GM18909 (cell line): ENCODE measurements around the gene SYNE2.
"Not testable (repeated sequence)": the region's sequence is repeated elsewhere in the genome, so short reads cannot be mapped to it uniquely, and the experiment has no call there.

ENCODE experiments used
- ATAC-seq: cut with Tn5 transposase; IDR thresholded peaks from one replicate; pipeline ENCODE4 v1.9.1; 2021; ENCODE audit warnings: mild to moderate bottlenecking; ENCODE audit not compliant: unreplicated experiment, poor library complexity

SYNE2 gene

DNA sequence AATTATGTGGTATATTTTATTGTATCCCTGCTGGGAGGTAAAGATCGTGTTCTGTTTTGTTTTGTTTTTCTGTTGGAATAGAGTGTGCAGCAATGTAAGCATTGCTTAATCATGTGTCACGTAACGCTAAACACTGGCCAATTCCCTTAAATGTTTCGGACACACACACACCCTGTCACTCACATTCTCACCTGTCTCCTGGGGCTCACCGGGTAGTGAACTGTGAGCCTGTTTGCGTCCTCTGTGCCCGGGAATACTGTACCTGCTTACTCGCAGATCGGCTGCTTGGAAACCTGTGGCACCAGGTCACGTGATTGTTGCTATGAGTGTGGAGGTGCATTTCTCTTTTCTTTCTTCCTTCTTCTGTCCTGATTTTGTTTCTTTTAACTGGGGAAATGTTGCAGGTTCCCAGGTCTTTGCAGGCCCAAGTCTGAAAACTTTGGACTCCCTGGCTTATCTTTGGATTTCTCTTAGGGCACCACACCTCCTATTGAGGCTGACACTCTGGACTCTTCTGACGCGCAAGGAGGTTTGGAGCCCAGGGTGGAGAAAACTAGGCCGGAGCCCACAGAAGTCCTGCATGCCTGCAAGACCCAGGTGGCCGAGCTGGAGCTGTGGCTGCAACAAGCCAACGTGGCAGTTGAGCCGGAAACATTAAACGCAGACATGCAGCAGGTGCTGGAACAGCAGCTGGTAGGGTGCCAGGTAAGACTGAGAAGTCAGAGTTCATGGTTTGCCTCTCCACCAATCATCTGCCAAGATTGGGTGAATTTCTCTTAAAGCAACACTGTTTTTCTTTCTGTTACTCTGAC lies 260.3 kb downstream of the SYNE2 start:
- ATAC-seq = no peak

DNA sequence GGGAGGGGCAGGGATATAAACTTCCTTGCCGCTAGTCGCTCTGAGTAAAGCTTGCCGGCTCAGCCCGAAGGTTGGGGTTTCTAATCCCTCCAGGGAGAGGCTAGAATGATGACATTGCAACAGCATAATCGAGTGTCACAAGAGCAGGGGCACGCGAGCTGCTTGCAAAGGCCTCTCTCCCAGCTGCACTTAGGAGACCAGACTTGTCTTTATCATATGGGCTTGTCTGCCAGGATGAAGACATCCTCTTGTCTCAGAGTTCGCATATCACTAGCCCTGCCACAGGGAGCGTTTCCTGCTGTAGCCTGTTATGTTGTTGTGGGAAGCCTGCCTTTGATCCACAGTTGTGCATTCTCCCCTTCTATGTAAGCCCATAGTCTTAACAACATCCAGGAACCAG lies 261.4 kb downstream of the SYNE2 start:
- ATAC-seq = no peak

DNA sequence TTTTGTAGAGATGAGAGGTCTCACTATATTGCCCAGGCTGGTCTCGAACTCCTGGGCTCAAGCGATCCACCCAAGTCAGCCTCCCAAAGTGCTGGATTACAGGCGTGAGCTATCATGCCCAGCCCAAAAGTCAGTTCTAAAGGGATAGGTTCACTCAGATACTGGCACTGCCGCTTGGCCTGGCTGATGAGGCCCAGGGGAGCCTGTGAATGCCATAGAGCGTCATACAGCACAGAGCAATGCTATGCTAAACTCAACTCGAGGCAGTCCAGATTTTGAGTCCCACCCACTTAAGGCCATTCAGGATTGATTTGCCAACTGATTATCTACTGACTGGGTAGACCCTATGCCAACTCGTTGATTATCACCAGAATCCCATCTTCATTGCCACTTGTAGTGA lies 262.0 kb downstream of the SYNE2 start:
- ATAC-seq = no peak

- no peak for ATAC-seq
Measured at GRCh38 chr14:64115401-64115800, 262.6 kb downstream of the SYNE2 start.

DNA sequence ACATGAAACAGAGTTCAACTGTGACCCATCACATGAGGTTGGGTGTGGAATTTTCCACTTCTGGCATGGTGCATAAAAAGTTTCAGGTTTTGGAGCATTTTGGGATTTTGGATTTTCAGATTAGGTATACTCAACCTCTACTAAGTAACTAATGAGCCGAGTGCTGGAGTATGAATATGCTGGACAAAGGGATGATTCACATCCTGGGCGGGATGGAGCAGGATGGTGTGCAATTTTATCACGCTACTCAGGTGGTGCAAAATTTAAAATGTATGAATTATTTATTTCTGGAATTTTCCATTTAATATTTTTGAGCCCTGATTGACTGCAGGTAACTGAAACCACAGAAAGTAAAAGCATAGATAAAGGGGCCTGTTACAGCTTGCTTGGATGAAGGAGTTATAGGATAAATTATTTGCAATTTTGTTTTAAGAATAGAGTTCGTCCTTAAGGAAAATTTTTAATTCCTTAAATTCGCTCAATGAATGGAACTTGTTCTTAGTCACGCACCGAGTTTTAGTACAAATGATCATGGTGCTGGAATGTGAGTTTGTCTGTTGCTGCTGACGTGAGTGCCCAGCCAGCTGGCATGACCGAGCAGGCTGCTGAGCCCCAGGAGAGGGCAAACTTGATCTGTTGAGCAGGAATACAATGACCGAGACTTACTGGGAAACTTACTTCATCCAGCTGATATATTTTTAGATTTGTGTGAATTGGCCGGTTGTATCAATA lies 265.0 kb downstream of the SYNE2 start:
- no peak for ATAC-seq

GRCh38 chr14:64118403-64118742 lies 265.6 kb downstream of the SYNE2 start:
- ATAC-seq = not testable (repeated sequence)

- ATAC-seq = no peak
Measured at GRCh38 chr14:64118892-64119291, 266.1 kb downstream of the SYNE2 start.

DNA sequence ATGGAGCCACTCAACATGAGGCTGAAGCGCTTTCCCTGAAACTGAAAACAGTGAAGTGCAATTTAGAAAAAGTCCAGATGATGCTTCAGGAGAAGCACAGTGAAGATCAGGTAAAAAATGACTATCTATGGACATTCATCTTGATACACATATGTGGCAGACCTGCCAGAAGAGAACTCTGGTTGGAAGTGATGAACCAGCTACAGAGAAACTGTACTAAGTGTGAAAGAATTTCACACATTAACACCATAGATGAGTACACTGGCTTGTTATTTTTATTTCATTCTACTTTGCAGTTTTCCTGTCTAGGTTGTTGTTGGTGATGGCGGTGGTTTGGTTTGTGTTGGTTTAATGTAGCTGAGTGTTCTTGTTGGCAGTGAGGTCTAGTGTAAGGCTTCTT lies 266.7 kb downstream of the SYNE2 start:
- ATAC-seq = no peak

DNA sequence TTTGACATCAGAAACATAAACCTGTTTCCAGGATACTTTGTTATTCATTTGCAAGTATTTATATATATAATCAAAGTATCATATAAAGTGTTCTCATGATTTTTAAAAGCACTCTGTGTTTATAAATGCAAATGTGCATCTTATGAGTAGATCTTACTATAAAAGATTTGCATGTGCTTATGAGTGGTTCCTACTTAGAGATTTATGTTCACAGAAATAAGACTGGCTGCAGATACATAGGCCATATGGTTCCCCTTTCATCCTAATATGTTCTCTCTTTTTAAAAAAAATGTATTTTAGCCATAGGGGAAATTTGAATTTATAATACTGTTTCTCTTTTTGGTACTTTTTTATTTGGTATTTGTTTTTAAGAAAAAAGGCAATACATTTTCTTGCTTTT lies 267.2 kb downstream of the SYNE2 start:
- ATAC-seq = no peak

DNA sequence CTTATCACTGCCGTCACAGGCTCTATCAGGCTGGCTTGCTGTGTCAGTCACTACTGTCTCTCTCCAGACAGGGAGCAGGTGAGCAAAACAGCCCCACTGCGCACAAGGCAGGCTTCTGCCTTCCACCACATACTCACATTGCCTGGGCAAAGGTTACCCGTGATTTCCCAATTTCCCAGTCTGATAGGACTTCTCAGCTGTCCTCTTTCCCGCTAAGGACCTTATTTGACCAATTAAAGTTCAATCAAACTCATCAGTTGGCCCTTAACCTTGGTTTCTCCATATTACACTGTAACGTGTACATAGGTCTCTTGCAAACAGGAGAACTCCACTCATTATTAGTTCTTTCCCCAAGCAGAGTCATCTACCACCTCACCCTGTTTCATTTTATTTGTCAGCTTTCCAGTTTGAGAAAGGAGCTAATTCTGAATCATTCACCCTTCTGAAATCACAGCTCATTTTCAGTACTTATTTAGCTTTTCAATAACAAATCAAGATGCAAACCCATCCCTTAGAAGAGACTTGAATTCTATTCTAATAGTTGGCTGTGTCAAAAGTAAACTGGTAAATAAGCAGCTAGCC lies 270.5 kb downstream of the SYNE2 start:
- ATAC-seq = no peak

- ATAC-seq = no peak
Measured at GRCh38 chr14:64125270-64125669, 272.5 kb downstream of the SYNE2 start.

- ATAC-seq = no peak
Measured at GRCh38 chr14:64126548-64126947, 273.7 kb downstream of the SYNE2 start.

DNA sequence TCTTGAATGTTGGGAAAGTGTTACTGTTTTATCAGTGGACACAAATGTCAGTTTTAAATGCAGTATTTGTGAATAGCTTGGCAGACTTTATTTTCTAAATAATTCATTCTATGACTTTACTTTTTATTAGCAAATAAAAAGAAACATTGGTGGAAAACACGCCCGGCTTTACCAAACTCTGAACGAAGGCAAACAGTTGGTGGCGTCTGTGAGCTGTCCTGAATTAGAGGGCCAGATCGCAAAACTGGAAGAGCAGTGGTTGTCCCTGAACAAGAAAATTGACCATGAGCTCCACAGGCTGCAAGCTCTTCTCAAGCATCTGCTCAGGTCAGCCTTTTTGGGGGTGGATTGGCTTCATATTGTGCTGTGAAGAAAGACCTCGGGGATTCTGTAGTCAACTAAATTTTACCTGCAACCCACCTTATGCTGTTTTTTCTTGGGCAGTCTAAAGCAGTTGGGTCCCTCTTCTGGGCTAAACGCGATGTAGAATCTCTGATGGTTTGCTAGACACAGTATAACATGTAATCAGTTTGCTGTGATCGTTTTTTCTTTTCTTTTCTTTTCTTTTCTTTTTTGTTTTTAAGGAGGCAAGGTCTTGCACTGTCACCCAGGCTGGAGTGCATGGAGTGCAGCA lies 285.0 kb downstream of the SYNE2 start:
- no peak for ATAC-seq

DNA sequence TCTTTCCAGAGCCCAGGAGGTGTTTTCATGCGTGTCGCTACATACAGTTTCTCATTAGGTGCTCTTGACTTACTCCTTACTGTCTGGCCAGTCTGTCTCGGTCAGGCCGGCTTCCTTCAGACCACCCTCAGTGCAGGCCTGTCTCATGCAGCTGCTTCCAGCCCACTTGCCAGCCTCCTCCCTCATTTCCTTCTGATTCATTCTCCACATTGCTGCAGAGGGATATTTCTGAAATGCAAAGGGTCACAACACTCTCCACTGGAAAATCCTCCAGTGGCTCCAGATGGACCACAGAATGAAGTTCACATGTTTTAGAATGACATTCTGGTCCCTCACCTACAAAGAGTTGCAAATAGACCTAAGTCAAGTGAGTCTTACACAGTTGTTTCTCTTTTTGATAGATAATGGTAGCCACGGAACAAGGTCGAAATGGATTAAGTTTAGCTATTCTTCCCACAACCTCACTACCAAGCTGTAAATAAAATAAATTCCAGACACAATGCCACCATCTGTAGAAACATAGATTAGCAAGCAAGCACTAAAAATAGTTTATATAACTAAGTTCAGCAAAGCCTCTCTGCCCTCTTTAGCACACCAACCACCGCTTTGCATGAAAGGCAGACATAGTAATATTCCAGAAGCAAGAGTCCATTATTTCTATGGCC lies 294.5 kb downstream of the SYNE2 start:
- ATAC-seq = no peak

DNA sequence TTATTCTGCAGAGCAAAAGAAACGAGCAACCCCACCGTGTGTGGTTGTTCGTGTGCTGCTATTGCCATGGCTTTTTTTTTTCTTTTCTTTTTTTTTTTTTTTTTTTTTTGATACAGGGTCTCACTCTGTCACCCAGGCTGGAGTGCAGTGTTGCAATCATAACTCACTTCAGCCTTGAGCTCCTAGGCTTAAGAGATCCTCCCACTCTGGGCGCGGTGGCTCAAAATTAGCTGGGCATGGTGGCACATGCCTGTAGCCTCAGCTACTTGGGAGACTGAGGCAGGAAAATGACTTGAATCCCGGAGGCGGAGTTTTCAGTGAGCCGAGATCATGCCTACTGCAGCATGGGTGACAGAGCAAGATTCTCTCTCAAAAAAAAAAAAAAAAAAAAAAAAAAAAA lies 297.1 kb downstream of the SYNE2 start:
- no peak for ATAC-seq

- ATAC-seq = no peak
Measured at GRCh38 chr14:64158608-64159007, 305.8 kb downstream of the SYNE2 start.

- no peak for ATAC-seq
Measured at GRCh38 chr14:64159588-64159987, 306.8 kb downstream of the SYNE2 start.

DNA sequence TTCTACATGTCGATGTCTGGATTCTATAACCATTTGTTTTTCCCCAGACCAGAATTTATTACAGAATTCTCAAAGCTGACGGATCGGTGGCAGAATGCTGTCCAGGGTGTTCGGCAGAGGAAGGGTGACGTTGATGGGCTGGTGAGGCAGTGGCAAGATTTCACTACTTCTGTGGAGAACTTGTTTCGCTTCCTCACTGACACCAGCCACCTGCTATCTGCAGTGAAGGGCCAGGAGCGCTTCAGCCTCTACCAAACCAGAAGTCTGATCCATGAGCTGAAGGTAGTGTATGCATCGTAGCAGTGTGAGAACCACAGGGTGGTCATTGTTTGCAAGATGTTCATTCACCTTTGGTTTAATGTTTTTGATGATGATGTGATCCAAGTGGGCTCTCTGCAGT lies 317.4 kb downstream of the SYNE2 start:
- no peak for ATAC-seq

- ATAC-seq = no peak
Measured at GRCh38 chr14:64174922-64175782, 322.3 kb downstream of the SYNE2 start.

GRCh38 chr14:64176330-64176729 lies 323.5 kb downstream of the SYNE2 start:
- no peak for ATAC-seq
